ENCODE measurements around the gene BEND3.
A peak's percentile ranks its signal among the peaks of the same experiment; 100 is the strongest.
"Not testable (repeated sequence)": the region's sequence is repeated elsewhere in the genome, so short reads cannot be mapped to it uniquely, and the experiment has no call there.

BEND3 gene

GRCh38 chr6:107114926-107115694, at the start of gene BEND3:
BEND3 (minus strand) TSS chr6:107115515; CDS start chr6:107099285, 16,230 bp downstream.
- Histone ChIP-seq H3K4me3 (peak within 1 kb of the TSS; percentile 43 to 82 (median 74)), H3K27ac (peak within 1 kb of the TSS in 13 of 21 experiments; percentile 7 to 78 (median 64))

- H3K27ac ChIP-seq, H3K4me3 ChIP-seq: not testable (repeated sequence)
Observed at GRCh38 chr6:107164299-107164698, 49.0 kb upstream of the BEND3 start.

GRCh38 chr6:107161521-107161920, 46.2 kb upstream of the BEND3 start:
- Histone ChIP-seq H3K27ac (no peak overlapping the region), H3K4me3 (no peak overlapping the region)

- no peak overlapping the region for H3K4me3 ChIP-seq
- no peak overlapping the region for H3K27ac ChIP-seq
Observed at GRCh38 chr6:107156617-107157016, 41.3 kb upstream of the BEND3 start.

- Histone ChIP-seq H3K4me3 (no peak overlapping the region), H3K27ac (no peak overlapping the region)
Observed at GRCh38 chr6:107154801-107155160, 39.5 kb upstream of the BEND3 start.

- Histone ChIP-seq H3K27ac (no peak overlapping the region), H3K4me3 (no peak overlapping the region)
Observed at GRCh38 chr6:107154131-107154800, 39.0 kb upstream of the BEND3 start.

- Histone ChIP-seq H3K27ac (no peak overlapping the region), H3K4me3 (no peak overlapping the region)
Observed at GRCh38 chr6:107152638-107153430, 37.5 kb upstream of the BEND3 start.

- Histone ChIP-seq H3K4me3 (no peak overlapping the region), H3K27ac (no peak overlapping the region)
Observed at GRCh38 chr6:107144666-107145065, 29.4 kb upstream of the BEND3 start.

- no peak overlapping the region for H3K27ac ChIP-seq
- H3K4me3 ChIP-seq = no peak overlapping the region
Observed at GRCh38 chr6:107144014-107144413, 28.7 kb upstream of the BEND3 start.

GRCh38 chr6:107140581-107140980, 25.3 kb upstream of the BEND3 start:
- Histone ChIP-seq H3K27ac (no peak overlapping the region), H3K4me3 (no peak overlapping the region)

GRCh38 chr6:107136324-107136723, 21.0 kb upstream of the BEND3 start:
- not testable (repeated sequence) for H3K27ac ChIP-seq, H3K4me3 ChIP-seq

GRCh38 chr6:107135048-107135680, 19.8 kb upstream of the BEND3 start:
- not testable (repeated sequence) for H3K4me3 ChIP-seq, H3K27ac ChIP-seq

GRCh38 chr6:107132330-107132954, 17.1 kb upstream of the BEND3 start:
- H3K4me3 ChIP-seq = no peak overlapping the region

GRCh38 chr6:107129370-107129925, 14.1 kb upstream of the BEND3 start:
- Histone ChIP-seq H3K4me3 (no peak overlapping the region), H3K27ac (no peak overlapping the region)

More at GRCh38 chr6:107132330-107132954, 17.1 kb upstream of the BEND3 start:
- no peak overlapping the region for H3K27ac ChIP-seq

- Histone ChIP-seq H3K27ac (no peak overlapping the region), H3K4me3 (no peak overlapping the region)
Observed at GRCh38 chr6:107128577-107128976, 13.3 kb upstream of the BEND3 start.

- Histone ChIP-seq H3K4me3 (no peak overlapping the region), H3K27ac (no peak overlapping the region)
Observed at GRCh38 chr6:107128175-107128574, 12.9 kb upstream of the BEND3 start.

GRCh38 chr6:107125771-107126170, 10.5 kb upstream of the BEND3 start:
- no peak overlapping the region for H3K27ac ChIP-seq
- H3K4me3 ChIP-seq = no peak overlapping the region

GRCh38 chr6:107124934-107125348, 9.6 kb upstream of the BEND3 start:
- H3K4me3 ChIP-seq = no peak overlapping the region
- H3K27ac ChIP-seq = no peak overlapping the region

- no peak overlapping the region for H3K27ac ChIP-seq
- H3K4me3 ChIP-seq = no peak overlapping the region
Observed at GRCh38 chr6:107123501-107123900, 8.2 kb upstream of the BEND3 start.
